Nephron (organoid): ENCODE results near the gene MEGF6.

Source experiments
- H3K27ac Mint-ChIP-seq, 3 experiments: 2 replicates each; pipeline ENCODE4 v1.8.0; 2020; ENCODE audit warnings: mixed read lengths in 3 of 3, mild to moderate bottlenecking in 2 of 3, moderate library complexity in 1 of 3
- H3K27me3 Mint-ChIP-seq: 2 replicates; pipeline ENCODE4 v1.8.0; 2021; ENCODE audit warnings: low read depth, mild to moderate bottlenecking, moderate library complexity, mixed read lengths
- H3K36me3 Mint-ChIP-seq: 2 replicates; pipeline ENCODE4 v1.8.0; 2020; ENCODE audit warnings: low read depth, mixed read lengths
- H3K4me1 Mint-ChIP-seq: 2 replicates; pipeline ENCODE4 v1.8.0; 2020; ENCODE audit warnings: mixed read lengths
- H3K4me3 Mint-ChIP-seq, 3 experiments: 2 replicates each; pipeline ENCODE4 v1.8.0; 2020; ENCODE audit warnings: mild to moderate bottlenecking in 3 of 3, mixed read lengths in 3 of 3, moderate library complexity in 2 of 3
- H3K9me3 Mint-ChIP-seq: 2 replicates; pipeline ENCODE4 v1.8.0; 2020; ENCODE audit warnings: mixed read lengths
- TF ChIP-seq, protein P1 (sequence below), 3 experiments: fragments of 200-600 bp; sonication (generic); IDR thresholded peaks; one replicate each; pipeline ENCODE4 v1.5.0; 2021; ENCODE audit warnings: antibody characterized with exemption in 3 of 3; ENCODE audit not compliant: unreplicated experiment in 3 of 3

MEGF6 gene

DNA sequence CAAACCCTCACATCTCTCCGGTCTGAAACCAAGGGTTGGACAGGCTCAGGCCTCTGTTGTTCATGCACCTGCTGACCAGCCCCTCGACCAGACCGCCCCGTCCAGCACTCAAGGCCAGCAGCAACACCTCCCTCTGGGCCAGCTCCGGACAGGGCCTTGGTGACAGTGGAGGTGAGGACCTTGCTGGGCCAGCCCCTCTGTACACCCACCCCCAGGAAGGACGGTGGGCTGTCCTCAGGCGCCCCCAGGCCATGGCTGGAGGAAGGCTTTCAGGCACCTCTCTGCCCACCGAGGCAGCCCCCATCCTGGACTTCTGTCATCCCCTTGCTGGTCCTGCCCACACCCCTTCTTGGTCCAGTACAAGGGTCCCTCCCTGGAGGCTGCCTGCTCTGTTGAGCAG lies 48.6 kb downstream of the MEGF6 start:
- H3K27me3 Mint-ChIP-seq: peaks cover 10% of the 10 kb centered on the region
- H3K9me3 Mint-ChIP-seq: no peaks in the 10 kb centered on the region
- H3K36me3 Mint-ChIP-seq: no peaks in the 10 kb centered on the region
- TF ChIP-seq, protein P1, sequence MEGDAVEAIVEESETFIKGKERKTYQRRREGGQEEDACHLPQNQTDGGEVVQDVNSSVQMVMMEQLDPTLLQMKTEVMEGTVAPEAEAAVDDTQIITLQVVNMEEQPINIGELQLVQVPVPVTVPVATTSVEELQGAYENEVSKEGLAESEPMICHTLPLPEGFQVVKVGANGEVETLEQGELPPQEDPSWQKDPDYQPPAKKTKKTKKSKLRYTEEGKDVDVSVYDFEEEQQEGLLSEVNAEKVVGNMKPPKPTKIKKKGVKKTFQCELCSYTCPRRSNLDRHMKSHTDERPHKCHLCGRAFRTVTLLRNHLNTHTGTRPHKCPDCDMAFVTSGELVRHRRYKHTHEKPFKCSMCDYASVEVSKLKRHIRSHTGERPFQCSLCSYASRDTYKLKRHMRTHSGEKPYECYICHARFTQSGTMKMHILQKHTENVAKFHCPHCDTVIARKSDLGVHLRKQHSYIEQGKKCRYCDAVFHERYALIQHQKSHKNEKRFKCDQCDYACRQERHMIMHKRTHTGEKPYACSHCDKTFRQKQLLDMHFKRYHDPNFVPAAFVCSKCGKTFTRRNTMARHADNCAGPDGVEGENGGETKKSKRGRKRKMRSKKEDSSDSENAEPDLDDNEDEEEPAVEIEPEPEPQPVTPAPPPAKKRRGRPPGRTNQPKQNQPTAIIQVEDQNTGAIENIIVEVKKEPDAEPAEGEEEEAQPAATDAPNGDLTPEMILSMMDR (IDR thresholded peaks at IDR 0.05; ENCODE audit: unreplicated experiment in 3 of 3): no peak
- peaks cover 23% of the 10 kb centered on the region for H3K4me1 Mint-ChIP-seq
- H3K4me3 Mint-ChIP-seq: no peak overlapping the region
- H3K27ac Mint-ChIP-seq: peak overlapping the region in 1 of 3 experiments; percentile 41

DNA sequence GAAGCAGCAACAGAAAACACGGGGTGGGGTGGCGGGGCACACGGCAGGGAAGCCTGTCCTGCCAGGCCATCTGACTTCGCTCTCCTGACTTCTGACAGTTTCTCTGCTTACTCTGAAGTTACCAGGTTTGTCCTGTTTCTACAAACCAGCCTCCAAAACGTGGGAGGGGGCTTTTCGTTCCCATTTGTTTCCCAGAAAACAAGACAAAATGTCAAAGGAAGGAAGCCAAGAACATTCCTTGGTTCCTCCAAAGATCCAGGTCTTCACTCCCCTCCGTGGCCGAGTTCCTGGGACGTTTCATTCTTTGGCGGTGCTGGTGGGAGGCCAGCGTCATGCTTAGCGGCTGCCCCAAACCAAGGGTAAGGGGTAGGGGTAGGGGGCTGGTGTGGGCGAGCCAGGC lies 49.6 kb downstream of the MEGF6 start:
- peaks cover 27% of the 10 kb centered on the region for H3K4me1 Mint-ChIP-seq
- peaks cover 10% of the 10 kb centered on the region for H3K27me3 Mint-ChIP-seq
- TF ChIP-seq, protein P1 (IDR thresholded peaks at IDR 0.05; ENCODE audit: unreplicated experiment in 3 of 3): no peak
- no peaks in the 10 kb centered on the region for H3K36me3 Mint-ChIP-seq
- H3K9me3 Mint-ChIP-seq: no peaks in the 10 kb centered on the region
- peak overlapping the region in 2 of 3 experiments; percentile 41 to 62 for H3K27ac Mint-ChIP-seq
- H3K4me3 Mint-ChIP-seq: no peak overlapping the region

DNA sequence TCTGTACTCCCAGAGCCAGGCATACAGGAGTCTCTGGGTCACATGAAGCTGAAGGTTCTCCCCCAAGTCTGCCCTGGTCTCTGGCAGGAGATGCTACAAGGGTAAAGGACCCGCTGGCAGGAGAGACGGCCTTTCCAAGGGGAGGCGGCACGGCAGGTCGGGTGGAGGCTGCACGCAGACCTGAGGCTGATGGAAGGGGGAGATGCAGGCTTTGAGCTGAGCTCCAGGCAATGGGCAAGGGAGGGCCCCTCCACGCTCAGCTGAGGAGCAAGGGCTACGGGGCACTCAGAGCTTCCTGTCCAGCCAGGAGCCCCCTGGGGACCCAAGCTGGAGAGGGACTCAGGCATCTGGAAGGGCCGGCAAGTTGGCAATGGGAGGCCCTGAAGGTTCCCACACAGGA lies 50.3 kb downstream of the MEGF6 start:
- peaks cover 31% of the 10 kb centered on the region for H3K4me1 Mint-ChIP-seq
- no peaks in the 10 kb centered on the region for H3K9me3 Mint-ChIP-seq
- H3K27me3 Mint-ChIP-seq: peaks cover 10% of the 10 kb centered on the region
- H3K36me3 Mint-ChIP-seq: no peaks in the 10 kb centered on the region
- TF ChIP-seq, protein P1 (IDR thresholded peaks at IDR 0.05; ENCODE audit: unreplicated experiment in 3 of 3): no peak
- no peak overlapping the region for H3K4me3 Mint-ChIP-seq
- peak overlapping the region in 1 of 3 experiments; percentile 78 for H3K27ac Mint-ChIP-seq

DNA sequence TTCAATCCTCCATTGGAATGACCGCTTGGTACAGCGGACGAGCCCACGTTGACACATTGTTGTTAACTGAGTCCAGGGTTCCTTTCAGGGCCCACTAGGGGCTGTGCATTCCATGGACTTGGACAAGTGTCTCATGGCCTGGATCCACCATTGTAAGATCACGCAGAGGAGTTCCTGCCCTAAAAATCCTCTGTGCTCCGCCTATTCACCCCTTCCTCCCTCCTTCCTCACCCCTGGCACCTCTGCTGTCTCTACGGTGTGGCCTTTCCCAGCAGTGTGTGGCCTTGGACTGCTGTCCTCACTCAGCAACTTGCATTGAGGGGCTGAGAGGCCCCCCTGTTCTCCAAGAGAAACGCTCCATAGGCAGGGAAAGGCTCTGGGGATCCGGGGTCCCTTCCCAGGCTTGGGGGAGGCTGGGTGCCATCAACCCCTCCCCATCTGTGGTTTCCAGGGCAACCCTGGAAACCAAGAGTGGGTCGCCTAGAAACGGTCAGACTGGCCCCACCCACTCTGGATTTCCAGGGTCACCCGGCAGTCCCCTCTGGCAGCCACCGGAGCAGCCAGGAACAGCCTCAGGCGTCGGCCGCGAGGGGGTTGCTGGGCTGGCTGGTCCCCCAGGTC lies 50.9 kb downstream of the MEGF6 start:
- H3K27ac Mint-ChIP-seq: peak overlapping the region in 2 of 3 experiments; percentile 78
- TF ChIP-seq, protein P1 (IDR thresholded peaks at IDR 0.05; ENCODE audit: unreplicated experiment in 3 of 3): no peak
- H3K9me3 Mint-ChIP-seq: no peaks in the 10 kb centered on the region
- peaks cover 10% of the 10 kb centered on the region for H3K27me3 Mint-ChIP-seq
- H3K4me1 Mint-ChIP-seq: peaks cover 31% of the 10 kb centered on the region
- H3K36me3 Mint-ChIP-seq: no peaks in the 10 kb centered on the region
- no peak overlapping the region for H3K4me3 Mint-ChIP-seq

DNA sequence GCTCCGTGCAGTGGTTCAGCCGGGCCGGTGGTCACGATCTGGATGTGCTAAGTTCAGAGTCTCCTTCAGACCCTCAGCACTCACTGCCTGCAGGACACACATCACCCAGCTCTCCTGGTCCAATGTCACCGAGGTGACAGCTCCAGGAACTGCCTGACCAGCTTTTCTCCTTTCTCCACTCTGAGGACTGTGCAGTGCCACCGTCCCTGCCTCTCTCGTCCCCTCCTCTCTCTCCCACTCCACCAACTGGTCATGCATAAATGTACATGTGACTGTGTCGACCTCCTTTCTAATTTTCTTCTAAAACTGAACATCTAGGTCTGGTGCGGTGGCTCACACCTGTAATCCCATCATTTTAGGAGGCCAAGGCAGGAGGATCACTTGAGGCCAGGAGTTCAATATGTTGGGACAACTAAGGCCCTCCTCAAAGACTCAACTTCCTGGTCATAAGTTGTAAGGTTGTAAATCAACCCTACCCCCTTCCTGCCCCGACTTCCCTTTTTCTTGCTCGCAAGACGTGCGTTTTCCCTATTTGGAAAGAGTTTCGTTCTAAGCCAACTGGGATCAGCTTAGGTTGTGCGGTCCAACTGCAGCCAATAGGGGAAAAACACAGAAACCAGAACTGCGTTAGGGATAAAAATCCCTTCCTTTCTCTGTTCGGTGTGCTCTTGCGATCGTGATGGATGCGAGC lies 53.1 kb downstream of the MEGF6 start:
- peaks cover 36% of the 10 kb centered on the region for H3K4me1 Mint-ChIP-seq

More for the DNA sequence above, 53.1 kb downstream of the MEGF6 start:
- Mint-ChIP-seq H3K27me3 (peaks cover 7% of the 10 kb centered on the region), H3K4me3 (no peak overlapping the region), H3K9me3 (no peaks in the 10 kb centered on the region), H3K36me3 (no peaks in the 10 kb centered on the region), H3K27ac (peak overlapping the region in 2 of 3 experiments; percentile 41 to 55)
- TF ChIP-seq, protein P1 (IDR thresholded peaks at IDR 0.05; ENCODE audit: unreplicated experiment in 3 of 3): no peak
